AG04449 (cell line): ENCODE data around the gene IGF2BP1.
"Not testable (repeated sequence)": the region's sequence is repeated elsewhere in the genome, so short reads cannot be mapped to it uniquely, and the experiment has no call there.

Experiments used
- CTCF ChIA-PET: fragments of 350-600 bp; formaldehyde crosslinking; extraction: SDS; loops from one replicate; lab custom pipeline; 2021; ENCODE audit warnings: antibody characterized with exemption; lab: Yijun Ruan, JAX
- POLR2A ChIA-PET: fragments of 400-600, 350-600 bp; formaldehyde crosslinking; extraction: SDS; loops from one replicate; lab custom pipeline; 2020; ENCODE audit warnings: antibody characterized with exemption, inconsistent platforms; lab: Yijun Ruan, JAX
- DNase-seq: peaks from one replicate; pipeline ENCODE4 v3.0.0-alpha.2; 2010; ENCODE audit warnings: low read depth, low spot score
- H3K4me3 ChIP-seq: 2 replicates; pipeline ENCODE4 v1.5.1; 2011; ENCODE audit warnings: low read depth, mild to moderate bottlenecking, control low read depth, low read length
- CTCF ChIP-seq: IDR thresholded peaks from one replicate; pipeline ENCODE4 v1.5.1; 2011; ENCODE audit warnings: mild to moderate bottlenecking, moderate library complexity, low read length, control low read depth, inconsistent platforms; ENCODE audit not compliant: insufficient read depth; ENCODE audit errors: missing control alignments

The IGF2BP1 gene

DNA sequence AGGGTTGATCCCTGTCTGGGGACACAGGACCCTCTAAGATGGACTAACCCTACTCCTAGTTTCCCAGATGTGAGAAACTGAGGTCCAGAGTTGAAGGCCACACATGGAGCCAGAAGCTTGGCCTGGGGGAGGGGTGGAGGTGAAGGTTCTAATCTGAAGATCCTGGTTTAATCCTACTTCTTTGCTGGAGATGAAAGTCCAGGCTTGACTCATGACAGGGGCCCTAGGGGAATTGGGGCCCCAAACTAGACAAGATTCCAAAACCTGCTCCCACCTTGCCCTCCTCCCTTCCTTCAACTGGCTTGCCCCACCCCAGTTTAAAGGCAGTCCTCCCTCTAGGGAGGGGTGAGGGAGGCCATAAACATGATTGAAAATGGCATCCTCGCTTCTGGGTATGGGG, 21.6 kb downstream of the IGF2BP1 start:
- ChIA-PET POLR2A (no interaction called here), CTCF (interaction anchor here (0.7 to 3.9 kb wide), 3 partner anchors 12 to 414 kb away, joined by 3 to 46 read pairs (median 17); partner anchors contain the start of gene HOXB6)
- TF ChIP-seq CTCF = no peak
- no peak overlapping the region for H3K4me3 ChIP-seq
- DNase-seq = no peak

GRCh38 chr17:49020609-49021008, 23.4 kb downstream of the IGF2BP1 start:
- ChIA-PET CTCF (interaction anchor here (0.8 to 3.9 kb wide), 6 partner anchors 10 to 67 kb away, joined by 3 to 46 read pairs (median 8); no protein-coding TSS in a partner anchor), POLR2A (no interaction called here)
- no peak overlapping the region for H3K4me3 ChIP-seq
- no peak for DNase-seq
- TF ChIP-seq CTCF = no peak

DNA sequence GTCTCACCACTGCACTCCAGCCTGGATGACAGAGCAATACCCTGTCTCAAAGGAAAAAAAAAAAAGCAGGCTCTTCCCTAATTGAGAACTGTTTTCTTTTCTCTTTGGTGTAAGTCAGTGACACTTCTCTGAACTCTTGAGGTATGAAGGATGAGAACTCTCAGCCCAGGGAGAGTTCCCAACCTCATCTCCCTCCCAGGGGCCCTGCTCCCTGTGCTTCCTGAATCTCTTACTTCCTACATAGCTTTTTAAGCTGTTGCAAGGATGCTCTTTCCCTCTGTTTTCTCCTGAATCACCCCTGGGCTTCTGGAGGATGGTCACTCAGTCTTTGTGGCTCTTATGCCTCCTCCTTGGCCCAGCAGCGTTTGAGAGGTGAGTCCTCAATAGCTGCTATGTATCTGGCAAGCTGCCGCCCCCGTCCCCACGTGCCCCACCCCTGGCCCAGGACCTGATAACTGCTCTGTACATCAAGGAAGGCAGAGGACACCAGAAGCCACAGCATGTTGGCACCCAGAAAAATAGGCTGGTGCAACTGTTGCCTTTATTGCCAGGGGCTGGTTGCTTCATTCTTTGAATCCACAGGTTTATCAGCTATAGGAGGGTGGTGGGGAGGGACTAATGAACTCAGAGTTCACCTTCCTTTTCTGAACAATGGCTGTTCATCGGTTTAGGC, 24.0 kb downstream of the IGF2BP1 start:
- TF ChIP-seq CTCF = no peak
- ChIA-PET POLR2A (interaction anchor here (0.6 to 0.9 kb wide), 3 partner anchors 15 to 88 kb away, joined by 3 read pairs; no protein-coding TSS in a partner anchor), CTCF (interaction anchor here (0.8 to 3.9 kb wide), 9 partner anchors 9 to 67 kb away, joined by 3 to 46 read pairs (median 5); no protein-coding TSS in a partner anchor)
- peak; percentile 58 for DNase-seq
- H3K4me3 ChIP-seq = no peak overlapping the region

- no peak for TF ChIP-seq CTCF
- ChIA-PET POLR2A (interaction anchor here (0.6 to 0.9 kb wide), 2 partner anchors 15 to 24 kb away, joined by 3 read pairs; no protein-coding TSS in a partner anchor), CTCF (interaction anchor here (1.0 to 3.9 kb wide), 7 partner anchors 9 to 67 kb away, joined by 4 to 46 read pairs (median 7); no protein-coding TSS in a partner anchor)
- no peak for DNase-seq
- no peak overlapping the region for H3K4me3 ChIP-seq
Measured at GRCh38 chr17:49021768-49022103, 24.6 kb downstream of the IGF2BP1 start.

GRCh38 chr17:49022391-49022941, 25.3 kb downstream of the IGF2BP1 start:
- peak; percentile 34 for DNase-seq
- POLR2A ChIA-PET = no interaction called here
- CTCF ChIA-PET = interaction anchor here (1.0 to 3.9 kb wide), 5 partner anchors 8 to 68 kb away, joined by 4 to 46 read pairs (median 9); no protein-coding TSS in a partner anchor
- no peak overlapping the region; the same call in 1 of the 2 replicates for H3K4me3 ChIP-seq
- no peak for TF ChIP-seq CTCF

DNA sequence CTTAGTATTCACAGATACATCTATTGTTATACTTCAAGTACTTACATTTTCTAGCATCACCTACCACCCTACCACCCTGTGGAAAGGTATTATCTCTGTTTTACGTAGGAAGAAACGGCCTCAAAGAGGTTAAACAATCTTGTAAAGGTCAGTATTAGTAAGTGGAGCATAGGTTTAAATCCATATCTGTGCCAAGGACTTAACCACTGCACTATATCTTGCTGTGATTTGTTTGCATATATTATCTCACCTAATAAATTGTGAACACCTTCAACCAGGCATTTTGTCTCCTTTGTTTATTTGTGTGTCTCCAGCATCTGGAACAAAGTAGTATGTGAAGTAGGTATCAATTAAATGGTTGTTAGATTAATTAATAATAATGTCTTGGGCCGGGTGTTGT, 27.3 kb downstream of the IGF2BP1 start:
- no peak for DNase-seq
- no peak for TF ChIP-seq CTCF
- POLR2A ChIA-PET = no interaction called here
- CTCF ChIA-PET = interaction anchor here (0.8 to 1.8 kb wide), 4 partner anchors 8 to 70 kb away, joined by 3 to 11 read pairs (median 4); no protein-coding TSS in a partner anchor
- no peak overlapping the region for H3K4me3 ChIP-seq

DNA sequence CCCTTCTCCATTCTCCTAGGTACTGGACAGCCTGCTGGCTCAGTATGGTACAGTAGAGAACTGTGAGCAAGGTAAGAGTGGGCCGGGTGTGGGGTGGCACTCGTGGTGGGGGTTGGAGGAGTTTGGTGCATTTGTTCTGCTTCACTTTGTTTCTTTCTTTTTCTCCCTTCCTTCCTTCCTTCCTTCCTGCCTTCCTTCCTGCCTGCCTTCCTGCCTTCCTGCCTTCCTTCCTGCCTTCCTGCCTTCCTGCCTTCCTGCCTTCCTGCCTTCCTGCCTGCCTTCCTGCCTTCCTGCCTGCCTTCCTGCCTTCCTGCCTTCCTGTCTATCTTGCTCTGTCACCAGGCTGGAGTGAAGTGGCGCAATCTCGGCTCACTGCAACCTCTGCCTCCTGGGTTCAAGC, 29.3 kb downstream of the IGF2BP1 start:
- CTCF ChIA-PET = interaction anchor here (1.3 to 1.5 kb wide), 3 partner anchors 9 to 72 kb away, joined by 3 to 4 read pairs (median 3); no protein-coding TSS in a partner anchor
- DNase-seq, H3K4me3 ChIP-seq, POLR2A ChIA-PET: not testable (repeated sequence)
